ENCODE measurements around the gene LMBR1.

GRCh38 chr7:156642306-156643045 is 250.5 kb downstream of the LMBR1 start:
- TF ChIP-seq POLR2AphosphoS5 (IDR thresholded peaks at IDR 0.05): no peak
- TF ChIP-seq CTCF (IDR thresholded peaks at IDR 0.05): no peak
